ENCODE results near the gene FZD10.

The FZD10 gene, protein sequence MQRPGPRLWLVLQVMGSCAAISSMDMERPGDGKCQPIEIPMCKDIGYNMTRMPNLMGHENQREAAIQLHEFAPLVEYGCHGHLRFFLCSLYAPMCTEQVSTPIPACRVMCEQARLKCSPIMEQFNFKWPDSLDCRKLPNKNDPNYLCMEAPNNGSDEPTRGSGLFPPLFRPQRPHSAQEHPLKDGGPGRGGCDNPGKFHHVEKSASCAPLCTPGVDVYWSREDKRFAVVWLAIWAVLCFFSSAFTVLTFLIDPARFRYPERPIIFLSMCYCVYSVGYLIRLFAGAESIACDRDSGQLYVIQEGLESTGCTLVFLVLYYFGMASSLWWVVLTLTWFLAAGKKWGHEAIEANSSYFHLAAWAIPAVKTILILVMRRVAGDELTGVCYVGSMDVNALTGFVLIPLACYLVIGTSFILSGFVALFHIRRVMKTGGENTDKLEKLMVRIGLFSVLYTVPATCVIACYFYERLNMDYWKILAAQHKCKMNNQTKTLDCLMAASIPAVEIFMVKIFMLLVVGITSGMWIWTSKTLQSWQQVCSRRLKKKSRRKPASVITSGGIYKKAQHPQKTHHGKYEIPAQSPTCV

DNA sequence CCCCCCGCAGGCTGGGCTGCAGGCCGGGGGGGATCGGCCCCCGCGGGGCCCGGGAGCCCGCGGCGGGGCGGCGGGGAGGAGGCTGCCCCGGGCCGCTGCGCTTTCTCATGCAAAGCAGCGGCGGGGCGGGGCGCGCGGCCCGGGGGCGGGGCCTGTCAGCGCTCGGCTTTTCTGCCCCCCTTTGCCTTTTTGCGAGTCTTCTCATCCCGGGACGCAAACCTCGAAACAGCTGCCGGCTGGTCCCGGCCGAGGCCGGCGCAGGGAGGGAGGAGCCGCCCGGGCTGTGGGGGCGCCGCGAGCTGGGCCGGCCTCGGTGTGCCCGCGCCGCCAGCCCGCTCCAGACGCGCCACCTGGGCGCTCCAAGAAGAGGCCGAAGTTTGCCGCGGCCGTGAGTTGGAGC, at the start of gene FZD10:
Gene FZD10, plus strand, starts transcription at position 198 of the 400 bp plus-strand sequence. CDS start 479 bp downstream, outside the sequence.
- no peak for TF ChIP-seq CTCF (IDR thresholded peaks at IDR 0.05)

DNA sequence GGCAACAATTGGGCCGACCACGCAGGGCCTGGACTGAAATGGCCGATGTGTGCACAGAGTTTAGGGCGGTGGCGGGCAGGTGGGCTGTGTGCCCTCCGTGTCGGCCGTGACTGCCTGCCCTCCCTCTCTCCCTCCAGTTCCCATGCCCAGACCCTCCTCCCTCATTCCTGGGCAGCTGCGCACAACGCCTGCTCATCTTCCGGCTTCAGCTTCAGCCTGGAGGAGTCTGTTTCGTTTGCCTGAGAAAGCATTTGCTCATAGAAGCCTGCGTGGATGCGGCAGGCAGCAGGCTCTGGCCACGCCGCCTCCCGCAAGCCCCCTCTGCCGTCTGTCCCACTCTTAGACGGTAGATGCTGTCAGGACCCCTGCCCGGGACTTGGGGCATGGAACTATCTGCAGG, 47.3 kb upstream of the FZD10 start:
- no peak for TF ChIP-seq CTCF (IDR thresholded peaks at IDR 0.05)

DNA sequence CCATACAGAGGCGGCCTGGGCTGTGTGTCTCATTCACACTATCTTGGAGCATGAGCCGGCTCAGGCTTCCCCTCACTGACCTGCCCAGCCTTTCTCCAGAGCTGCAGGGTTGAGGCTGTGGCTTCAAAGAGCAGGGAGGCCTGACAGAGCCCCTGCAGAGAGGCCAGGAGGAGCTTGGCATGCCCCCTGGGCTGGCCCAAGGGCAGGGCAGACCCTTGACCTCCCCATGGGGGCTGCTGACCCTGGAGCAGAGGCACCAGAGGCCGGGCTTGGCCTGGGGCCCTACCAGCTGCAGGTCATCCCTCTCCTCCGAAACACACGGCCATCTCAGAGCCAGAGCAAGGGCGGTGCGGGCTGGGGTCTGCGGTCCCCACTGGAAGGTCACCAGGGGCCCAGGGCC, 46.6 kb upstream of the FZD10 start:
- TF ChIP-seq CTCF (IDR thresholded peaks at IDR 0.05): no peak

DNA sequence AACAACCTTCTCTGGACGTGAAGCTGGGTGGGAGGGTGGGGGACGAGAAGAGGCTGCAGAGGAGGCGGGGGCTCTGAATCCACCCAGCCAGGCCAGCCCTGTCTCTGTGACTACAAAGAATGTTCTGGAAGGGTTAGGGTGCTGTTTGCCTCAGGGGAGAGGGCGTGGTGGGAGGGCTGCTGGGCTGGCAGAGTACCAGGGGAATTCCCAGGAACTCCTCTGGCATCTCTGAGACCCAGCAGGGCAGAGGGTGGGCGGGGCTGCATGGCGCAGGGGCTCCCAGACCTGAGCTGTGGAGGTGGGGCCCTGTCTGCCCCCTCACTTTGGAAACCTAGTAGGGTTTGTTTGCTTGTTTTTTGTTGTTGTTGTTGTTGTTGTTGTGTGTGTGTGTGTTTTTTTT, 45.5 kb upstream of the FZD10 start:
- no peak for TF ChIP-seq CTCF (IDR thresholded peaks at IDR 0.05)

GRCh38 chr12:130117233-130117632, 45.0 kb upstream of the FZD10 start:
- TF ChIP-seq CTCF (IDR thresholded peaks at IDR 0.05): no peak

DNA sequence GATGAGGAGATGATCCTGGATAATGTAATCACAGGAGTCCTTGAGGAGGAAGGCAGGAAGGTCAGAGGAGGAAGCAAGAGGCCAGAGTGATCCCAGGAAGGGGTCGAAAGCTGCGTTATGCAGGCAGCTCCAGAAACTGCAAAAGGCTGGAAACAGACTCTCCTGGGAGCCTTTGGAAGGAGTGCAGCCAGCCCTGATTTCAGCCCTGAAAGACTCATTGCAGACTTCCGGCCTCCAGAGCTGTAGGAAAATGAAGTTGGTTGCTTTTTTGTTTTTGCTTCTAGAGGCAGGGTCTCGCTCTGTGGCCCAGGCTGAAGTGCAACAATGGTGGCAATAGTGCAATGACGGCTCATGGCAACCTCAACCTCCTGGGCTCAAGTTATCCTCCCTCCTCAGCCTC, 44.6 kb upstream of the FZD10 start:
- TF ChIP-seq CTCF (IDR thresholded peaks at IDR 0.05): no peak

DNA sequence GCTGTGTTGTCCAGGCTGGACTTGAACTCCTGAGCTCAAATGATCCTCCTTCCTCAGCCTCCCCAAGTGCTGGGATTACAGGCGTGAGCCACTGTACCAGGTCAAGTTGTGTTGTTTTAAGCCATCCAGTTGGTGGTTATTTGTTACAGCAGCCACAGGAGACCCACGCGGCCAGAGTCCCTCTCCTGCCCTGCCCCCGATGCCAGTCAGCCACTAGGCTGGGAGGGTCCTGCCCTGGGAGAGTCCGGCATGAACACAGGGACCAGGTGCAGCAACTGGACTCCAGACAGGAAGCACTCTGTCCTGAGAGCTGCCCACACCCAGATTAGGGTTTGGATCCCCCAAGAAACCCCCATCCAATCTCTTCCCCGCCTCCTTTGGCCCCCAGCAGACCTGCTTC, 44.1 kb upstream of the FZD10 start:
- no peak for TF ChIP-seq CTCF (IDR thresholded peaks at IDR 0.05)
